ENCODE measurements around the gene PAK5. TPM values are rescaled to one million over a fixed set of nuclear protein-coding genes. Genes with fewer than 3 reads are reported as not detected.

The PAK5 gene
- total and polyA plus RNA-seq, 4 donors, result 0.03 to 0.51 (median 0.16) TPM

DNA sequence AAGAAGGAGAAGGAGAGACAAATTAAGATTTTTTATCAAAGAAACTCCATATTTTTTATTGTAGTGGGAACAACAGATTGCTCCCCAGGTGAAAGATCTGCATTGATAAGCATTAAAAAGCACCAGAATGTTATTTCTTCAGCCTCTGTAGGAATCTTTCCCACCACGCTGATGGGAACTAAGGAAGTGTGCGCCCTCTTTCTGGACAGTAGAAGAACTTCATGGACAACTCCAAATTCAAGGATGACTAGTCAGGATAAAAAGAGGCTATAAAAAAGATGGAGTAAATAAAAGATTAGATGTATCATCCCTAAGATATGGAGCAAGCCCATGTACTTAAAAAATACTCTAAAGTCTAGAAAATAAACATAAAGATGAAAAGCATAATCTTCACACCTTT is 45.8 kb upstream of the PAK5 start:
- DNase-seq, result no peak
- H3K27ac ChIP-seq (ENCODE audit: low read depth in 1 of 2, low read length in 1 of 2), result no peak overlapping the region
- H3K36me3 ChIP-seq (ENCODE audit: control insufficient read depth in 4 of 4, insufficient read depth in 4 of 4, low read length in 4 of 4), result no peaks in the 10 kb centered on the region
- TF ChIP-seq, protein P1, sequence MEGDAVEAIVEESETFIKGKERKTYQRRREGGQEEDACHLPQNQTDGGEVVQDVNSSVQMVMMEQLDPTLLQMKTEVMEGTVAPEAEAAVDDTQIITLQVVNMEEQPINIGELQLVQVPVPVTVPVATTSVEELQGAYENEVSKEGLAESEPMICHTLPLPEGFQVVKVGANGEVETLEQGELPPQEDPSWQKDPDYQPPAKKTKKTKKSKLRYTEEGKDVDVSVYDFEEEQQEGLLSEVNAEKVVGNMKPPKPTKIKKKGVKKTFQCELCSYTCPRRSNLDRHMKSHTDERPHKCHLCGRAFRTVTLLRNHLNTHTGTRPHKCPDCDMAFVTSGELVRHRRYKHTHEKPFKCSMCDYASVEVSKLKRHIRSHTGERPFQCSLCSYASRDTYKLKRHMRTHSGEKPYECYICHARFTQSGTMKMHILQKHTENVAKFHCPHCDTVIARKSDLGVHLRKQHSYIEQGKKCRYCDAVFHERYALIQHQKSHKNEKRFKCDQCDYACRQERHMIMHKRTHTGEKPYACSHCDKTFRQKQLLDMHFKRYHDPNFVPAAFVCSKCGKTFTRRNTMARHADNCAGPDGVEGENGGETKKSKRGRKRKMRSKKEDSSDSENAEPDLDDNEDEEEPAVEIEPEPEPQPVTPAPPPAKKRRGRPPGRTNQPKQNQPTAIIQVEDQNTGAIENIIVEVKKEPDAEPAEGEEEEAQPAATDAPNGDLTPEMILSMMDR (IDR thresholded peaks at IDR 0.05; ENCODE audit: control extremely low read depth, extremely low read depth), result no peak
- H3K4me1 ChIP-seq (ENCODE audit: control insufficient read depth in 5 of 5, insufficient read depth in 5 of 5, low read length in 5 of 5), result no peaks in the 10 kb centered on the region
- H3K9me3 ChIP-seq (ENCODE audit: control insufficient read depth in 4 of 4, insufficient read depth in 3 of 4, low read length in 3 of 4), result no peaks in the 10 kb centered on the region
- no peak overlapping the region for H3K4me3 ChIP-seq
- ATAC-seq (ENCODE audit: insufficient read depth, low FRiP score), result no peak
- 46 to 55% methylated on average over 2 of the region's 2 CpGs for WGBS, 2 donors
- no peaks in the 10 kb centered on the region for H3K27me3 ChIP-seq (ENCODE audit: control insufficient read depth in 3 of 3, insufficient read depth in 3 of 3, low read length in 2 of 3)
- H3K9ac ChIP-seq (ENCODE audit: insufficient read depth in 1 of 2, low read length in 2 of 2), result no peak overlapping the region

DNA sequence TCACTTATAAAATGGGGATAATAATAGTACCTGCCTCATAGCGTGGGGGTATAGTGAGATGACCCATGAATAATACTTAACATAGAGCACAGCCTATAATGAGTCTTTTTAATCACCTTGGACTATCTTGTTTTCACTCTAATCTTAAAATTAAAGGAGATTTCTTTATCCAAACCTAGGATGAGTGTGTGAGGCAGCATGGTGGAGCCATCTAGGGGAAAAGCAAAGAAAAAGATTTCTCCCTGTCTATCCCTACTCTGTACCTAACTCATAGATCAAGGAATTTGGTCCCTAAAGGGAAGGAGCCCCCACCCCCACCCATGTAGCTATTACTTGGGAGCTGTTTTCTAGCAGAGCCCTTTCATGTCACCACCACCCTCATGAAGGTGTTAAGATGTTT is 45.2 kb upstream of the PAK5 start:
- Histone ChIP-seq H3K36me3 (ENCODE audit: control insufficient read depth in 4 of 4, insufficient read depth in 4 of 4, low read length in 4 of 4) (no peaks in the 10 kb centered on the region), H3K27me3 (ENCODE audit: control insufficient read depth in 3 of 3, insufficient read depth in 3 of 3, low read length in 2 of 3) (no peaks in the 10 kb centered on the region), H3K4me1 (ENCODE audit: control insufficient read depth in 5 of 5, insufficient read depth in 5 of 5, low read length in 5 of 5) (no peaks in the 10 kb centered on the region), H3K9ac (ENCODE audit: insufficient read depth in 1 of 2, low read length in 2 of 2) (no peak overlapping the region), H3K9me3 (ENCODE audit: control insufficient read depth in 4 of 4, insufficient read depth in 3 of 4, low read length in 3 of 4) (no peaks in the 10 kb centered on the region), H3K4me3 (no peak overlapping the region), H3K27ac (ENCODE audit: low read depth in 1 of 2, low read length in 1 of 2) (no peak overlapping the region)
- no peak for DNase-seq
- no peak for ATAC-seq (ENCODE audit: insufficient read depth, low FRiP score)
- WGBS, 2 donors, result 43 to 47% methylated on average over 1 of the region's 1 CpG
- TF ChIP-seq, protein P1 (IDR thresholded peaks at IDR 0.05; ENCODE audit: control extremely low read depth, extremely low read depth), result no peak

DNA sequence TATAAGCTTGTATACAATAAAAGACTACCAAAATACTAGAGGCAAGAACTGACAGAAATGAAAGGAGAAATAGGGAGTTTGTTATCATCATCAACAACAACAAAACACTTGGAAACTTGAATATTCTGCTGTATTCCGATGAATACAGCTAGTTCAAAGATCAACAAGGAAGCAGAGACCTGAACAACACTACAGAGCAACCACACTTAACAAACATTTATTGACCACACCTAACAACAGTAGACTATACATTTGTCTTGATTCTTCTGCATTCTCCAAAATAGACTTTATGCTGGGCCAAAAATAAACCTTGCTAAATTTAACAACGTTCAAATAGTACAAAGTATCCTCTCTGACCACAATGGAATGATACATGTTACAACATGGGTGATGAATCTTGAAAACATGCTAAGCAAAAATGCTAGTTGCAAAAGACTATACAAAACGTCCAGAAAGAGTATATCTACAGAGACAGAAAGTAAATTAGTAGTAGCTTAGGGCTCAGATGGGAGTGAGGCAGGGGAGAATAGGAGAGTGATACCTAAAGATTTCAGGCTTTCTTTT is 39.1 kb upstream of the PAK5 start:
- WGBS, 2 donors, result 50 to 63% methylated on average over 3 of the region's 3 CpGs
- TF ChIP-seq, protein P1 (IDR thresholded peaks at IDR 0.05; ENCODE audit: control extremely low read depth, extremely low read depth), result no peak
- no peak for ATAC-seq (ENCODE audit: insufficient read depth, low FRiP score)
- Histone ChIP-seq H3K4me3 (no peak overlapping the region), H3K27me3 (ENCODE audit: control insufficient read depth in 3 of 3, insufficient read depth in 3 of 3, low read length in 2 of 3) (no peaks in the 10 kb centered on the region), H3K9ac (ENCODE audit: insufficient read depth in 1 of 2, low read length in 2 of 2) (no peak overlapping the region), H3K27ac (ENCODE audit: low read depth in 1 of 2, low read length in 1 of 2) (no peak overlapping the region), H3K4me1 (ENCODE audit: control insufficient read depth in 5 of 5, insufficient read depth in 5 of 5, low read length in 5 of 5) (no peaks in the 10 kb centered on the region), H3K36me3 (ENCODE audit: control insufficient read depth in 4 of 4, insufficient read depth in 4 of 4, low read length in 4 of 4) (no peaks in the 10 kb centered on the region), H3K9me3 (ENCODE audit: control insufficient read depth in 4 of 4, insufficient read depth in 3 of 4, low read length in 3 of 4) (peaks cover 0 to 2% (median 0%) of the 10 kb centered on the region in 4 donors)
- DNase-seq, result no peak
